Measurements from ENCODE around the gene NEK8. TPM values are rescaled to one million over a fixed set of nuclear protein-coding genes. Genes with fewer than 3 reads are reported as not detected.

The NEK8 gene
- total RNA-seq = 3.9 and 4.8 TPM in 2 replicates

GRCh38 chr17:28728364-28729200, at the start of gene NEK8:
Gene NEK8, plus strand, starts transcription at chr17:28728788. Its CDS starts 26 bp downstream, at chr17:28728814.

GRCh38 chr17:28711723-28712031, 16.9 kb upstream of the NEK8 start, which contains the start of gene PROCA1:
Gene PROCA1, minus strand, starts transcription at chr17:28711888. Its CDS starts 228 bp downstream, at chr17:28711660.

GRCh38 chr17:28717578-28718332, 10.8 kb upstream of the NEK8 start, which contains the start of gene RAB34:
Gene RAB34, minus strand, starts transcription at chr17:28717868. Its CDS starts 602 bp downstream, at chr17:28717266.

GRCh38 chr17:28726226-28726626, 2.4 kb upstream of the NEK8 start, which contains the start of gene TLCD1:
Gene TLCD1, minus strand, starts transcription at chr17:28726233. Its CDS starts 136 bp downstream, at chr17:28726097.

GRCh38 chr17:28743243-28744103, 14.9 kb downstream of the NEK8 start, which contains the start of gene TRAF4:
Gene TRAF4, plus strand, starts transcription at chr17:28744011. Its CDS starts 102 bp downstream, at chr17:28744113.

Small RNAs within 50 kb of the gene (small RNA-seq; reads per million reads assigned to genes)
- gene SNORD42A = not detected
- 0.99 reads per million, percentile 42 among the genes with 10 or more reads in this experiment for gene SNORD42B
- gene SNORD4A = not detected
- not detected for gene SNORD4B

Other genes starting within 250 kb of the NEK8 start
- gene FOXN1, start 222.4 kb upstream of the NEK8 start, total RNA-seq = 0.11 and 0.13 TPM in 2 replicates
- gene UNC119, start 176.2 kb upstream of the NEK8 start, total RNA-seq = 20.5 and 23.0 TPM in 2 replicates
- gene PIGS, start 157.3 kb upstream of the NEK8 start, total RNA-seq = 48.9 and 52.0 TPM in 2 replicates
- 38.7 and 48.5 TPM in 2 replicates for gene ALDOC, start 151.9 kb upstream of the NEK8 start, total RNA-seq
- 14.4 and 19.3 TPM in 2 replicates for gene SPAG5, start 129.8 kb upstream of the NEK8 start, total RNA-seq
- gene RSKR, start 114.6 kb upstream of the NEK8 start, total RNA-seq = 3.8 and 5.5 TPM in 2 replicates
- 148 and 156 TPM in 2 replicates for gene BLTP2, start 83.6 kb upstream of the NEK8 start, total RNA-seq
- gene SDF2, start 66.9 kb upstream of the NEK8 start, total RNA-seq = 30.3 and 44.3 TPM in 2 replicates
- gene SUPT6H, start 66.6 kb upstream of the NEK8 start, total RNA-seq = 53.3 and 62.3 TPM in 2 replicates
- gene PROCA1, start 16.9 kb upstream of the NEK8 start, total RNA-seq = 0.54 and 0.78 TPM in 2 replicates
- 188 and 196 TPM in 2 replicates for gene RAB34, start 10.9 kb upstream of the NEK8 start, total RNA-seq
- 560 and 658 TPM in 2 replicates for gene RPL23A, start 8.8 kb upstream of the NEK8 start, total RNA-seq
- 3.3 and 4.6 TPM in 2 replicates for gene TLCD1, start 2.6 kb upstream of the NEK8 start, total RNA-seq
- 15.9 and 17.8 TPM in 2 replicates for gene TRAF4, start 15.2 kb downstream of the NEK8 start, total RNA-seq
- gene FAM222B, start 114.0 kb downstream of the NEK8 start, total RNA-seq = 4.9 and 5.0 TPM in 2 replicates
- 27.0 and 27.7 TPM in 2 replicates for gene ERAL1, start 126.2 kb downstream of the NEK8 start, total RNA-seq
- 29.8 and 30.8 TPM in 2 replicates for gene FLOT2, start 168.9 kb downstream of the NEK8 start, total RNA-seq
- 2.4 and 3.5 TPM in 2 replicates for gene DHRS13, start 174.3 kb downstream of the NEK8 start, total RNA-seq
- gene PHF12, start 222.7 kb downstream of the NEK8 start, total RNA-seq = 16.0 and 17.0 TPM in 2 replicates